SKM-1 treated with dmso at 0.1 percent for 144 hours (cell line): ENCODE measurements around the gene SESTD1.
"Not testable (repeated sequence)": the region's sequence is repeated elsewhere in the genome, so short reads cannot be mapped to it uniquely, and the experiment has no call there.

Source experiments
- DNase-seq: peaks from one replicate; lab custom pipeline; 2025; ENCODE audit not compliant: unreplicated experiment; lab: John Stamatoyannopoulos, UW

Gene SESTD1

DNA sequence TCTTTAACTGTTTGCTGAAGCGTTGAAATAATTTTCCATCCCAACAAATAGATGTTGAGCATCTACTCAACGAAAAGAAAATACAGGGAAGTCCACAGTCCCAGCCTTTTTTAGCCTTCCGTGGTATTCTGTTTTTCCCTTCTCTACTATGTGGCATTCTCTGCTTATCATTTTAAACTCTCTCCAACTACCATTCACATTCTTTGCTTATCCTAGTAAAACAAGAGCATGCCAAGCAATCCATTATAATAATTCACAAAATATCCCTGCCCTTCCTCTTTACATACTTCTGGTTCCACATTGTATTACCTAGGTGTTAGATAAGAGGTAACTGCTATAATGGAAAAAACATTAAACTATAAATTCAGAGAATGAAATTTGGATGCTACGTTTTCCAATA is 1.6 kb upstream of the SESTD1 start:
- DNase-seq = no peak

DNA sequence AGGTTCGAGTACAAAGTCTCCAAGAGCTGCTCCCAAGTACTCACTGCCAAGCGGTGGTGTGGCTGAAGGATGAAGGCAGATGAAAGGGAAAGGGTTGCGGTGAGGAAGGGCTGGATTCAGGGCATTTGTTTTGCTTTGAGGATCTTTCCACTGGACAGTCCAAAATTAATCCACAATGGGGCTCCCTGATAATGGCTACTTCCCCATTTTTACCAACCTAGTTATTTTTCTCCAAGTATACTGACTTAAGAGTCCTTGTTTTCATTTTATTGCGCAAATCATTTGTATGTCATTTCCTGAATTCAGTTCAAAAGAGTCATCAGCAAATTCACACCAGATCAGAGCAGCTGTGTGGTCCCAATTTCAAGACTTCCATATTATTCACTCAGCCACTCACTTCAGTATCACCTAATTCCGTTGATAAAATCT is 464 bp upstream of the SESTD1 start:
- DNase-seq = peak; percentile 48

GRCh38 chr2:179263446-179264367 is 925 bp downstream of the SESTD1 start:
- DNase-seq = peak; percentile 7

DNA sequence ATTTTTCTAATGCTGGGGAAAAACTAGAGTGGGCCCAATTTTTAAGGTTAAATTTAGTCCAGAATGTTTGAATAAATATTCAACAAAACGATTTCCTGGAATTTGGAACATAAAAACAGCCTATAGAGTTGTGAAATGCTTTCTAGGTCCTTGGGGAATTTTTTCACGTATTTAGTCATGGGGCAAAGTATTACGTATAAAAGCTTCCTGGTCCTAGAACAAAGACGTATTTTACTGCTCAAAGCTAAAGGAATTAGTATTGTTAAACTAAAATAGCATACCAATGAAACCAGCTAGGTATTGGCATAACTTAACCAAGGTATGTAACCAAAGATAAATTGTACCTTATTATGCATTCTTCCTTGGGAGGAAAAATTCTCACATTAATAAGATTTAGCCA is 1.6 kb downstream of the SESTD1 start:
- no peak for DNase-seq

DNA sequence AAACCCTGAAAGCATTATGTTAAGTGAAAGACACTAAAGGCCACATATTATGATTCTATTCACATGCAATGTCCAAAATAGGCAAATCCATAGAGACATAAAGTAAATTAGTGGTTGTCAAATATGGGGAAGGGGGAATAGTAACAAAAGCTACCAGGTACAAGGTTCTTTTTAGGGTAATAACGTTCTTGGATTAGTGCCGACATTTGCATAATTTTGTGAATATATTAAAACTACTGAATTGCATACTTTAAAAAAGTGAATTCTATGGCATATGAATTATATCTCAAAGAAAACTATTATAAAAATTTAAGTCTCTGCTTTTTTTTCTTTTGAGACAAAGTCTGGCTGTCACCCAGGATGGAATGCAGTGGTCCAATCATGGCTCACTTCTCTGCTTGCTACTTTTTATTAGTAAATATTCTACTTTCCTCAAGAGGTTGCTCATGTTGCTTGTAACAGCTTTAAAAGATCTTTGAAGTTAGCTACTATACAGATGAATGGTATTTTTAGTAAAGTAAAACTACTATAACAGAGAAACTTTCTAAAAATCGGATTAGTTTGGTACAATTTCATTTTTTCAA is 2.5 kb downstream of the SESTD1 start:
- DNase-seq = no peak

DNA sequence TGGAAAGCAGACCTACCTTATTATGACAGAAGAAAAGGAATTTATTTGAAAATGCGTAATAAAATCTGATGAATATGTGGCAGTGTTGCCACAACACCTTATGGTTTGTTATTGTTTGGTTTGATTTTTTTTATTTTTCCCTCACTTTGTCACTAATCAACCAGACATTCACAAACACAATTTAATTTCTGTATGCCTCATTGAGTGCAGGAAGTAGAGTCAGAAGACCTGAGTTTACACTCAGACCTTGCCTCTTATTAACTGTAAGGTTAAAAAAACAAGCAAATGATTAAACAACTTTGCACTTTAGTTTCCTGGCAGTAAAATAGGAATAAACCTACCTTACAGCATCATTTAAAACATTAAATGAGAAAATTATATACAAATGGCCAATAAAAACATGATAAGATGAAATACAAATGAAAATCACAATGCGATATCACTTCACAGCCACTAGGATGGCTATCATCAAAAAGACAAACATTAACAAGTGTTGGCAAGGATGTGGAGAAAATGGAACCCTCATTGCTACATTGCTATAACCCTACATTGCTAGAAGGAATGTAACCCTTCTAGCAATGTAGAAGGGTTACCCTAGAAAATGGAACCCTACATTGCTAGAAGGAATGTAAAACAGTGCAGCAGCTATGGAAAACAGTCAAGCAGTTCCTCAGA is 3.3 kb downstream of the SESTD1 start:
- no peak for DNase-seq

- DNase-seq = no peak
Observed at GRCh38 chr2:179260224-179260623, 4.4 kb downstream of the SESTD1 start.

- DNase-seq = no peak
Observed at GRCh38 chr2:179255129-179255528, 9.5 kb downstream of the SESTD1 start.

GRCh38 chr2:179253226-179253625 is 11.4 kb downstream of the SESTD1 start:
- no peak for DNase-seq

DNA sequence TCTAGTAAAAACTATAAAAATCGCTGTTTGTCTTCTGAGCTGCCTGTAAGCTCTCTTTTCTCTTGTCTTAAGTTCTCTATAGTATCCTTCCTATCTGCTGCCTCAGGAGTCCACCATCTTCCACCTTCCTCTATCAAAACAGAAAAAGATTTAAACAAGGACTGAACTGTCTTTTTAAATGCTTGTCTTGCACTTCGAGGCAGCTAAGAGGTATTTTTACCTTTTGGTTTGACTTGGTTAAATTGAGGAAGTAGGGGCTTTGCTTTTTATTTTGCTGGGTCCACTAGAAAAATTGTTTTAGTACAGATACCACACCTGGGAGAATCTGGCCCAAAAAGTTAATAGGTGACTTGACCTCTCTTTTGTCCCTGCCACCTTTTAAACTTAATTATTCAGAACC is 12.2 kb downstream of the SESTD1 start:
- DNase-seq = no peak

- DNase-seq = no peak
Observed at GRCh38 chr2:179251870-179252269, 12.8 kb downstream of the SESTD1 start.

DNA sequence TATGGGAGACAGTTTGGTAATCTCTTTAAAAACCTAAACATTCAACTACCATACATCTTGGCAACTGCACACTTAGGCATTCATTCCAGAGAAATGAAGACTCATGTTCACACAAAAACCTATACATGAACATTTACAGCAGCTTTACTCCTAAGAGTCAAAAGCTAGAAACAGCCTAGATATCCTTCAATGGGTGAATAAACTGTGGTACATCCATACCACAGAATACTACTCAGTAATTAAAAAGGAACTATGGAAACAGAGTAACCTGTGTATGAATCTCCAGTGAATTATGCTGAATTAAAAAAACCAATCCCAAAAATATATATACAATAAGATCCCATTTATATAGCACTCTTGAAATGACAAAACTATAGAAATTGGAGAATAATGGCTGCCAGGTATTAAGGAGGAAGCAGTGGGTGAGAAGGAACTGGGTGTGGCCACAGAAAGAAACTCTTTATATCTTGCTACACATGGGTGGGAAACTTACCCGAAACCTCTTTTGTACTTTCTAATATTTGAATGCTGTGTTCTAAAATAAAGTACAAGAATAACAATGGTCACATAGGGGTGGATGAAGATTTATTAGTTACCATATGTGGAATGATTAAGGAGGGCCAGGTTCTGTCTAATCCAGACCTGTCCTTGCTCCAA is 13.7 kb downstream of the SESTD1 start:
- DNase-seq = no peak

DNA sequence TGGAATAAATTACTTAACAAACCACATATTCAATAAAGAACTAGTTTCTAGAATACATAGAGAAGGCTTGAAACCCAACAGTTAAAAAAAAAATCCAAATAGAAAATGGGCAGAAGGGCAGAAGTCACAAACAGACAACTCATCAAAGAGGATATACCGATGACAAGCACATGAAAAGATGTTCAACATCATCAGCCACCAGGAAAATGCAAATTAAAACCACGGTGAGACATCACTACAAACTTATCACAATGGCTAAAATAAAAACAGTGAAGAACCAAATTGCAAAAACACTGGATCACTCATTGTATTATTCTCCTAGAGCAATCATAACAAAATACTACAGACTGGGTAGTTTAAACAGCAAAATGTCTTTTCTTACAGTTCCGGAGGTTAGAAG is 14.5 kb downstream of the SESTD1 start:
- DNase-seq = no peak

- no peak for DNase-seq
Observed at GRCh38 chr2:179248024-179248348, 16.6 kb downstream of the SESTD1 start.

- no peak for DNase-seq
Observed at GRCh38 chr2:179247318-179248023, 17.2 kb downstream of the SESTD1 start.

DNA sequence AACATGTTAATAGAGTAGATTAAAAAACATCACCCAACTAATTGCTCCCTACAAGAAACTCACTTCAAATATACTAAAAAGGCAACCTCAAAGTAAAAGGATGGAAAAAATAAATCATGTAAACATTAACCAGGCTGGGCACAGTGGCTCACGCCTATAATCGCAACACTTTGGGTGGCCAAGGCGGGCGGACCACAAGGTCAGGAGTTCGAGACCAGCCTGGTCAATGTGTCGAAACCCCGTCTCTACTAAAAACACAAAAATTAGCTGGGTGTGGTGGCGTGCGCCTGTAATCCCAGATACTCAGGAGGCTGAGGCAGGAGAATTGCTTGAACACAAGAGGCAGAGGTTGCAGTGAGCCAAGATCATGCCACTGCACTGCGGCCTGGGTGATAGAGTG is 18.8 kb downstream of the SESTD1 start:
- not testable (repeated sequence) for DNase-seq

GRCh38 chr2:179243046-179243445 is 21.6 kb downstream of the SESTD1 start:
- no peak for DNase-seq

DNA sequence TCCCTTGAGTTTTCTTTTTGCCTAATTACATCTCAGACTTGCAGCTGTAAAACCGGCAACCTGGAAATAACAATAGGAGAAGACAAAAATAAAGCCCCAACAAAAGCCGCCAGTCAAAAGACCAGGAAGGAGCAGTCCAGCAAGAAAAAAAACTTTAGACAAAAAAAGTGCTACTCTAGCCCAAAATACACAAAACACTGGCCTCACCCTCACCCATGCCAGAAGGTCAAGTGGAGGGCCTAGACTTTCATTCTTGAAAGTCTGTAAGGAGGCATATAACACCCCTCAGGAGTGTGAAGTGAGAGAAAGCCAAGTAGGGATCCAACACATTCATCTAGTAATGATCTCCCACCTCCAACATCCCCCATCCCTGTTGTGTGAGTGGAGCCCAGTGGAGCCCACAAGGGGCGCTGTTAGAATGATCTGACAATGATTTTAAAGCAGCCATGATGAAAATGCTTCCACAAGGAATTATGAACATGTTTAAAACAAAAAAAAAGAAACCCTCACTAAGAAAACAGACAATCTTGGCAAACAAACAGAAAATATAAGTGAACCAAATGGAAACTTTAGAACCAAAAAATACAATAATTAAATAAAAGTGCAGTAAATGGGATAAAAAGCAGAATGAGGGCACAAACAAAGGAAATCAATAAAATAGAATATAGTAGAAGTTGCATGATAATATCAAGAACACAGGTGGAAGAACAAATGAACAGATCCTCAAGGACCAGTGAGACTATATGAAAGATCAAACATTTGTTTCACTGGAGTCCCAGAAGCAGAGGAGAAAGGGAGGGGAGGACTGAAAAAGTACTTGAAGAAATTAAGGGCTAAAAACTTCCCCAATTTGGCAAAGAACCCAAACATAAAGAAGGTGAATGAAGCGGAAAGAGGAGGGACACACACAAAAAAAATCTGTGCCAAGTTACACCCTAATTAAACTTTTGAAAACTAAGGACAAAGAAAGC is 23.9 kb downstream of the SESTD1 start:
- no peak for DNase-seq

DNA sequence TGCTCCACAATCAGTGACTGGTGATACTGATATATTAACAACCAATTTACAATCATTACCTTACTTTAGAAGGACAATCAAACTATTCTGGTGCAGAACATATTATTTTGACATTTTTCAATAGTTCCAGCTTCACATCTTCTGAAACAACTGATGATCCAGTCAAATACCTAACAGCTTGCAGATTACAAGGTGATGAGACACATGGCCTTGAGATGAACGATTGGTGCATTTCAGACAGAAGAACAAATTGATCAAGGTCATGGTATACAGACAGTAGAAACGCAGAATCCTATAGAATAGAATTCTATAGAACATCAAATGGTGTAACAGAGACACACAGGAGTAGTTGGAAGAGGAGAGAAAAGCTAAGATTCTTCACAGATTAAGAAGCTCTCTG is 24.8 kb downstream of the SESTD1 start:
- DNase-seq = no peak

DNA sequence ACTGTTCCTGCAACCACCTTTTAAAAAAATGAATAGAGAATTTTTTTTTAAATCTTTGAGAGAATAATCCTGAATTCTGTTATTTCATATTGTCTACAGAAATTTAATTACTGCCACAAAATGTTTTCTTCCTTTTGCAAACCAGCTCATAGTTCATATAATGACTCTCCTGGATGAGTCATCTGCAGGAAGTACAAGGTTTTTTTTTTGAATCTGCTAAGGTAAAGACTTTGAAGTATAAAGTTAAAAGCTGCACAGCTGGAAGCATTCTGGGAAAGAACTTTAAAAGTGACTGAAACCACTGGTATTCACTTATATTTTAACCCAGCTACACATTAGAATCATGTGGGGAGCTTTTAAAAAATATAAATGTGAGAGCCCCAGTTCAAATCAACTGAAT is 25.4 kb downstream of the SESTD1 start:
- no peak for DNase-seq
